ENCODE data around the gene AMACR.

The AMACR gene

GRCh38 chr5:34053133-34053532 lies 45.3 kb upstream of the AMACR start:
- no peaks in the 10 kb centered on the region for H3K36me3 ChIP-seq (ENCODE audit: insufficient read depth, low read length)
- no peak overlapping the region for H3K4me3 ChIP-seq (ENCODE audit: low read depth, low read length, poor library complexity, severe bottlenecking)
- H4K20me1 ChIP-seq (ENCODE audit: insufficient read depth, low read length): no peaks in the 10 kb centered on the region
- no peaks in the 10 kb centered on the region for H3K4me1 ChIP-seq (ENCODE audit: insufficient read depth, low read length, severe bottlenecking)
- H3F3A ChIP-seq (ENCODE audit: insufficient read depth, low read length): no peaks in the 10 kb centered on the region
- H3K27me3 ChIP-seq (ENCODE audit: insufficient read depth, low read length): no peaks in the 10 kb centered on the region
- no peaks in the 10 kb centered on the region for H3K79me2 ChIP-seq (ENCODE audit: insufficient read depth, low read length)
- no peaks in the 10 kb centered on the region for H3K9me2 ChIP-seq (ENCODE audit: low read depth, low read length)
- TF ChIP-seq CTCF (IDR thresholded peaks at IDR 0.05; ENCODE audit: low read length) (no peak), EZH2 (IDR thresholded peaks at IDR 0.05; ENCODE audit: borderline replicate concordance, low read length) (no peak)
- H3K9me3 ChIP-seq (ENCODE audit: low read length): no peaks in the 10 kb centered on the region
- no peak overlapping the region for H3K9ac ChIP-seq (ENCODE audit: low read length)
- H3K4me2 ChIP-seq (ENCODE audit: low read length): no peak overlapping the region
- H3K27ac ChIP-seq (ENCODE audit: low read depth, low read length, poor library complexity, severe bottlenecking): no peak overlapping the region
- no peak overlapping the region for H2AFZ ChIP-seq (ENCODE audit: low read length)

GRCh38 chr5:34051374-34051980 lies 43.6 kb upstream of the AMACR start:
- no peaks in the 10 kb centered on the region for H3F3A ChIP-seq (ENCODE audit: insufficient read depth, low read length)
- no peak overlapping the region for H2AFZ ChIP-seq (ENCODE audit: low read length)
- no peaks in the 10 kb centered on the region for H3K36me3 ChIP-seq (ENCODE audit: insufficient read depth, low read length)
- no peaks in the 10 kb centered on the region for H3K9me3 ChIP-seq (ENCODE audit: low read length)
- no peaks in the 10 kb centered on the region for H3K9me2 ChIP-seq (ENCODE audit: low read depth, low read length)
- H3K4me1 ChIP-seq (ENCODE audit: insufficient read depth, low read length, severe bottlenecking): no peaks in the 10 kb centered on the region
- H3K27ac ChIP-seq (ENCODE audit: low read depth, low read length, poor library complexity, severe bottlenecking): no peak overlapping the region
- TF ChIP-seq EZH2 (IDR thresholded peaks at IDR 0.05; ENCODE audit: borderline replicate concordance, low read length) (no peak), CTCF (IDR thresholded peaks at IDR 0.05; ENCODE audit: low read length) (no peak)
- H3K27me3 ChIP-seq (ENCODE audit: insufficient read depth, low read length): no peaks in the 10 kb centered on the region
- H3K4me2 ChIP-seq (ENCODE audit: low read length): no peak overlapping the region
- H3K79me2 ChIP-seq (ENCODE audit: insufficient read depth, low read length): no peaks in the 10 kb centered on the region
- H3K9ac ChIP-seq (ENCODE audit: low read length): no peak overlapping the region
- H4K20me1 ChIP-seq (ENCODE audit: insufficient read depth, low read length): no peaks in the 10 kb centered on the region
- no peak overlapping the region for H3K4me3 ChIP-seq (ENCODE audit: low read depth, low read length, poor library complexity, severe bottlenecking)

GRCh38 chr5:34047774-34048572 lies 40.1 kb upstream of the AMACR start:
- Histone ChIP-seq H3K9ac (ENCODE audit: low read length) (no peak overlapping the region), H3K27me3 (ENCODE audit: insufficient read depth, low read length) (no peaks in the 10 kb centered on the region), H3K9me2 (ENCODE audit: low read depth, low read length) (no peaks in the 10 kb centered on the region), H3K79me2 (ENCODE audit: insufficient read depth, low read length) (no peaks in the 10 kb centered on the region), H3K4me2 (ENCODE audit: low read length) (no peak overlapping the region), H3K36me3 (ENCODE audit: insufficient read depth, low read length) (no peaks in the 10 kb centered on the region), H3F3A (ENCODE audit: insufficient read depth, low read length) (no peaks in the 10 kb centered on the region), H3K9me3 (ENCODE audit: low read length) (no peaks in the 10 kb centered on the region), H2AFZ (ENCODE audit: low read length) (no peak overlapping the region), H4K20me1 (ENCODE audit: insufficient read depth, low read length) (no peaks in the 10 kb centered on the region), H3K4me3 (ENCODE audit: low read depth, low read length, poor library complexity, severe bottlenecking) (no peak overlapping the region), H3K27ac (ENCODE audit: low read depth, low read length, poor library complexity, severe bottlenecking) (no peak overlapping the region), H3K4me1 (ENCODE audit: insufficient read depth, low read length, severe bottlenecking) (no peaks in the 10 kb centered on the region)
- TF ChIP-seq EZH2 (IDR thresholded peaks at IDR 0.05; ENCODE audit: borderline replicate concordance, low read length) (no peak), CTCF (IDR thresholded peaks at IDR 0.05; ENCODE audit: low read length) (no peak)

Data from OCI-LY1 (cell line).